ENCODE data around the gene TCP10L. TPM values are rescaled to one million over a fixed set of nuclear protein-coding genes. Genes with fewer than 3 reads are reported as not detected.

The TCP10L gene
- total RNA-seq, 1 donor from 2014 or later: 0.34 TPM

DNA sequence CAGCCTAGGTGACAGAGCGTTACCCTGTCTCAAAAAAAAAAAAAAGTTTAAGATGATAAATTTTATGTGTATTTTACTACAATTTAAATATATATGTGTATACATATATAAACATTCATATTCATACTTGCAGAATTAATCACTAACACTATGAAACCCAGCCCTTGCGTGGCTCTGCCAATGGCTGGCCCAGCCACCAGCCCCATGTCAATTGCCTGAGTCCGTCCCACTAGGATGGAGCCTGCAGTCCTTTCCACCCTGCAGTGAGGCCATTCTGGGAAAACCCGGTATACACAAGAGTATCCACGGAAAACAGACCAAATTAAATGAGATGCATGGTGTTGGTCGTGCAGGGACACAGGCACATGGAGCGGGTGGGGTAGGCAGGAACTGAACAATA lies 49.7 kb downstream of the TCP10L start:
- Mint-ChIP-seq H3K4me1 (ENCODE audit: low read depth, unreplicated experiment) (no peaks in the 10 kb centered on the region), H3K27ac (ENCODE audit: unreplicated experiment) (no peak overlapping the region), H3K36me3 (ENCODE audit: low read depth, unreplicated experiment) (no peaks in the 10 kb centered on the region), H3K27me3 (ENCODE audit: low read depth, unreplicated experiment) (no peaks in the 10 kb centered on the region), H3K4me3 (ENCODE audit: unreplicated experiment) (no peak overlapping the region), H3K9me3 (ENCODE audit: unreplicated experiment) (peaks cover 6% of the 10 kb centered on the region)
- no peaks in the 10 kb centered on the region for H3K79me2 ChIP-seq (ENCODE audit: insufficient read depth, low read length)
- no peak overlapping the region for H2AFZ ChIP-seq (ENCODE audit: low read depth, low read length)
- no peaks in the 10 kb centered on the region for H4K20me1 ChIP-seq (ENCODE audit: insufficient read depth, low read length)
- H3K9ac ChIP-seq (ENCODE audit: low read length): no peak overlapping the region
- H3K4me3 ChIP-seq (ENCODE audit: insufficient read depth, low read depth, low read length): no peak overlapping the region
- FAIRE-seq (no peak), DNase-seq (ENCODE audit: low read depth) (no peak)
- no peaks in the 10 kb centered on the region for H3K9me3 ChIP-seq (ENCODE audit: insufficient read depth, low read depth, low read length)
- H3K27me3 ChIP-seq (ENCODE audit: insufficient read depth, low read length): no peaks in the 10 kb centered on the region
- H3K4me1 ChIP-seq (ENCODE audit: insufficient read depth, low read length): no peaks in the 10 kb centered on the region
- no peak overlapping the region for H3K4me2 ChIP-seq (ENCODE audit: low read length)
- TF ChIP-seq EZH2 (IDR thresholded peaks at IDR 0.05; ENCODE audit: insufficient read depth, low read length): no peak
- TF ChIP-seq, protein P1, sequence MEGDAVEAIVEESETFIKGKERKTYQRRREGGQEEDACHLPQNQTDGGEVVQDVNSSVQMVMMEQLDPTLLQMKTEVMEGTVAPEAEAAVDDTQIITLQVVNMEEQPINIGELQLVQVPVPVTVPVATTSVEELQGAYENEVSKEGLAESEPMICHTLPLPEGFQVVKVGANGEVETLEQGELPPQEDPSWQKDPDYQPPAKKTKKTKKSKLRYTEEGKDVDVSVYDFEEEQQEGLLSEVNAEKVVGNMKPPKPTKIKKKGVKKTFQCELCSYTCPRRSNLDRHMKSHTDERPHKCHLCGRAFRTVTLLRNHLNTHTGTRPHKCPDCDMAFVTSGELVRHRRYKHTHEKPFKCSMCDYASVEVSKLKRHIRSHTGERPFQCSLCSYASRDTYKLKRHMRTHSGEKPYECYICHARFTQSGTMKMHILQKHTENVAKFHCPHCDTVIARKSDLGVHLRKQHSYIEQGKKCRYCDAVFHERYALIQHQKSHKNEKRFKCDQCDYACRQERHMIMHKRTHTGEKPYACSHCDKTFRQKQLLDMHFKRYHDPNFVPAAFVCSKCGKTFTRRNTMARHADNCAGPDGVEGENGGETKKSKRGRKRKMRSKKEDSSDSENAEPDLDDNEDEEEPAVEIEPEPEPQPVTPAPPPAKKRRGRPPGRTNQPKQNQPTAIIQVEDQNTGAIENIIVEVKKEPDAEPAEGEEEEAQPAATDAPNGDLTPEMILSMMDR (IDR thresholded peaks at IDR 0.05; ENCODE audit: insufficient read depth, low read depth, low read length): no peak
- no peak overlapping the region for H3K27ac ChIP-seq (ENCODE audit: low read depth, low read length)
- H3K36me3 ChIP-seq (ENCODE audit: insufficient read depth, low read length): no peaks in the 10 kb centered on the region

DNA sequence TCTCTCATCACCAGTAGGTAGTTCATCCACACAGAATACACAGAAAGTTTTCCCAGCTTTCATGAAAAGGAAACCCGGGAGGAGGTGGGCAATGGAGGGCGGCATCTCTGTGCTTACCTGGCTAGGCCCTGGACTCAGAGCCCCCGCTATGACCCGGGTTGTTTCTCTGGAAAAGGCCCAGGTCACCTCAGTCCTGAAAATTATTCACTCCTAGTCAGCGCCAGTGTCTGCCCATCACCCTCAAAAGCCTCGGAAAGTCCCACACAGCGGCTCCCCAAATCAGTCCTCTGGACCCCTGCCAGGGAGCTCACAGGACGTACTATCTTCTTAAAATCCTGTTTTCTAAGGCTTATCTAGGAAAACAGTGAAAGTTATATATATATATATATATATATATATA lies 51.2 kb downstream of the TCP10L start:
- Histone ChIP-seq H3K79me2 (ENCODE audit: insufficient read depth, low read length) (no peaks in the 10 kb centered on the region), H3K36me3 (ENCODE audit: insufficient read depth, low read length) (no peaks in the 10 kb centered on the region), H3K4me1 (ENCODE audit: insufficient read depth, low read length) (no peaks in the 10 kb centered on the region), H2AFZ (ENCODE audit: low read depth, low read length) (no peak overlapping the region), H3K4me2 (ENCODE audit: low read length) (no peak overlapping the region), H3K9ac (ENCODE audit: low read length) (no peak overlapping the region), H4K20me1 (ENCODE audit: insufficient read depth, low read length) (no peaks in the 10 kb centered on the region), H3K27me3 (ENCODE audit: insufficient read depth, low read length) (no peaks in the 10 kb centered on the region), H3K27ac (ENCODE audit: low read depth, low read length) (no peak overlapping the region), H3K9me3 (ENCODE audit: insufficient read depth, low read depth, low read length) (no peaks in the 10 kb centered on the region), H3K4me3 (ENCODE audit: insufficient read depth, low read depth, low read length) (no peak overlapping the region)
- no peak overlapping the region for H3K27ac Mint-ChIP-seq (ENCODE audit: unreplicated experiment)
- no peaks in the 10 kb centered on the region for H3K4me1 Mint-ChIP-seq (ENCODE audit: low read depth, unreplicated experiment)
- no peaks in the 10 kb centered on the region for H3K36me3 Mint-ChIP-seq (ENCODE audit: low read depth, unreplicated experiment)
- no peak overlapping the region for H3K4me3 Mint-ChIP-seq (ENCODE audit: unreplicated experiment)
- H3K9me3 Mint-ChIP-seq (ENCODE audit: unreplicated experiment): peaks cover 10% of the 10 kb centered on the region
- H3K27me3 Mint-ChIP-seq (ENCODE audit: low read depth, unreplicated experiment): no peaks in the 10 kb centered on the region
- FAIRE-seq: no peak
- no peak for TF ChIP-seq EZH2 (IDR thresholded peaks at IDR 0.05; ENCODE audit: insufficient read depth, low read length)
- TF ChIP-seq, protein P1 (IDR thresholded peaks at IDR 0.05; ENCODE audit: insufficient read depth, low read depth, low read length): no peak
- DNase-seq (ENCODE audit: low read depth): no peak

DNA sequence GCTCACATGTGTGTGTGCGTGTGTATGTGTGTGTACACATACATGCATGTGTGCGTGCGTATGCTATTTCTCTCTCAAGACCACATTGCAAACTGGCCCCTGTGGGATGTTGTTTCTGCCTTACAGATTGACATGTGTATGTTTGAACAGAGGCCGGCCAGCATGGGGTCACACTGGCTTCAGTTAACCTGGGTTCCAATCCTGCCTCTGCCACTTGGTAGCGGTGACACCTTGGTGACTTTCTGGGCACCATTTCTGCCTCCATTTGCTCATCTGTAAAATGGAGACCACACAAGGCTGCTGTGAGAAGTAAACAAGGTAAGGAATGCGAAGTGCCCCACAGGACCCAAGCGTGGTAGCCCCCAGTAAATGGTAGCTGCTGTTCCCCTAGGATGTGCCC lies 51.7 kb downstream of the TCP10L start:
- H3K79me2 ChIP-seq (ENCODE audit: insufficient read depth, low read length): no peaks in the 10 kb centered on the region
- no peaks in the 10 kb centered on the region for H3K27me3 Mint-ChIP-seq (ENCODE audit: low read depth, unreplicated experiment)
- DNase-seq (ENCODE audit: low read depth): no peak

More for the DNA sequence above, 51.7 kb downstream of the TCP10L start:
- Histone ChIP-seq H4K20me1 (ENCODE audit: insufficient read depth, low read length) (no peaks in the 10 kb centered on the region), H2AFZ (ENCODE audit: low read depth, low read length) (no peak overlapping the region), H3K27ac (ENCODE audit: low read depth, low read length) (no peak overlapping the region), H3K4me1 (ENCODE audit: insufficient read depth, low read length) (no peaks in the 10 kb centered on the region), H3K4me3 (ENCODE audit: insufficient read depth, low read depth, low read length) (no peak overlapping the region), H3K9ac (ENCODE audit: low read length) (no peak overlapping the region), H3K27me3 (ENCODE audit: insufficient read depth, low read length) (no peaks in the 10 kb centered on the region), H3K36me3 (ENCODE audit: insufficient read depth, low read length) (no peaks in the 10 kb centered on the region), H3K4me2 (ENCODE audit: low read length) (no peak overlapping the region), H3K9me3 (ENCODE audit: insufficient read depth, low read depth, low read length) (no peaks in the 10 kb centered on the region)
- no peaks in the 10 kb centered on the region for H3K4me1 Mint-ChIP-seq (ENCODE audit: low read depth, unreplicated experiment)
- no peak overlapping the region for H3K27ac Mint-ChIP-seq (ENCODE audit: unreplicated experiment)
- no peaks in the 10 kb centered on the region for H3K36me3 Mint-ChIP-seq (ENCODE audit: low read depth, unreplicated experiment)
- no peak for FAIRE-seq
- H3K4me3 Mint-ChIP-seq (ENCODE audit: unreplicated experiment): no peak overlapping the region
- TF ChIP-seq, protein P1 (IDR thresholded peaks at IDR 0.05; ENCODE audit: insufficient read depth, low read depth, low read length): no peak
- no peak for TF ChIP-seq EZH2 (IDR thresholded peaks at IDR 0.05; ENCODE audit: insufficient read depth, low read length)
- peaks cover 10% of the 10 kb centered on the region for H3K9me3 Mint-ChIP-seq (ENCODE audit: unreplicated experiment)
